Activated gamma-delta T cell (primary cell): ENCODE measurements around the gene CCDC97.
"Not testable (repeated sequence)": the region's sequence is repeated elsewhere in the genome, so short reads cannot be mapped to it uniquely, and the experiment has no call there.

Source experiments
- DNase-seq: peaks from one replicate; lab custom pipeline; 2025; lab: John Stamatoyannopoulos, UW

Gene CCDC97

DNA sequence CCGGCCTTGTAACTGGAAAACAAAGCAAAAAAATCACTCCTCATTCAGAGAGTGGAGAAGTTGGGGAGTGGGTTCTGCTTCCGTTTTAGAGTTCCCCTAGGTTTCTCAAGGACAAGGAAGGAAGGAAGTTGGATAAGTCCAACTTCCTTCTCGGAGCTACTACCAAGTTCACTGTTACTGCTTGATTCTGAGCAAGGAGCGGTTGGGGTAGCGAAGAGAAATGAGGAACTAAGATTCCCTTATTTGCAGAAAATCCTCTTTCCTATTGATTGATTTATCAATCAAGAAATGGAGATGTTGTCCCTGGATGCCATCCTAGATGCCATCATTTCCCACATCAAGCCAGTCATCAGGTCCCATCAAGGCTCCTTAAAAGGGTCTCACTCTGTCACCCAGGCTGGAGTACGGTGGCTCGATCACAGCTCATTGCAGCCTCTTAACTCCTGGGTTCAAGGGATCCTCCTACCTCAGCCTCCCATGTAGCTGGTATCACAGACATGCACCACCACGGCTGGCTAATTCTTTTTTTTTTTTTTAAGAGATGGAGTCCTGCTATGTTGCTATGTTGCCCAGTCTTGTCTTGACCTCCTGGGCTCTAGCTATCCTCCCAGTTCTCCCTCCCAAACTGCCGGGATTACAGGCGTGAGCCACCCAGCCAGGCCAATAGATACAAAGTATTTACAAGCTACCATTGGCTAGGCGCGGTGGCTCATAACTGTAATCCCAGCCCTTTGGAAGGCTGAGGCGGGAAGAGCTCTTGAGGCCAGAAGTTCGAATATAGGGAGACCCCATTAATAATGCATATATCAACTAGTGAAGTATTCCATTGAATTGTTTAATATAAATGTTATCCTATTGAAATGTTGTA is 54.8 kb downstream of the CCDC97 start:
- no peak for DNase-seq

DNA sequence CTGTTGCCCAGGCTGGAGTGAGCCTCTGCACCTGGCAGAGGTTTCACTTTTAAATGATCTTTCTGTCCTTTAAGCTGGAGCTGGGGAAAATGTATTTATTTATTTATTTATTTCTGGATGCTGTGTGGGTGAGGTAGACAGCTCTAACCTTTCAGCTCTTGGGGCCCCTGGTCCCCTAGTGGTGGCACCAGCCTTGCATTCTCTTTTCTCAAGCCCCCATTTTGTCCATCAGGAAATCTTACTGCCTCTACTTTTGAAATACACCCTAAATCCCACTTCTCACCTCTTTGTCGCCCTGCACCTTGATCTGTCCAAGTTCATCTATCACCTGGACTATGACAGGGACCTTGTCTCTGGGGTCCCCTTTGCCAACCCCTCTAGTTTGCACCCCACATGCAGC is 56.1 kb downstream of the CCDC97 start:
- no peak for DNase-seq

DNA sequence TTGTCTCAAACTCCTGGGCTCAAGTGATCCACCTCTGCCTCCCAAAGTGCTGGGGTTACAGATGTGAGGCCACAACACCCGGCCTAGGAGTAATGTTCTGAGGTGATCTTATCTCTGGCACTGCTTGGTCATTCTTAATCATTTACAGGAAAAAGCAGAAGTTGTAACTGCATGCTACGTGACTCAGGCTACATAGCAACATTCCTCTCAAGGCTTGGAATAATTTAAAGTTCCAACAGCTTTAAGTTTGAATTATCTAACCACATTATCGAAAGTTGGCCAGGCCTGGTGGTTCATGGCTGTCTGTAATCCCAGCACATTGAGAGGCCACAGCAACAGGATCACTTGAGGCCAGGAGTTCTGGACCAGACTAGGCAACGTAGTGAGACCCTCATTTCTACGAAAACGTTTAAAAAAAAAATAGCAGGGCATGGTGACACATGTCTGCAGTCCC is 57.9 kb downstream of the CCDC97 start:
- DNase-seq = no peak

DNA sequence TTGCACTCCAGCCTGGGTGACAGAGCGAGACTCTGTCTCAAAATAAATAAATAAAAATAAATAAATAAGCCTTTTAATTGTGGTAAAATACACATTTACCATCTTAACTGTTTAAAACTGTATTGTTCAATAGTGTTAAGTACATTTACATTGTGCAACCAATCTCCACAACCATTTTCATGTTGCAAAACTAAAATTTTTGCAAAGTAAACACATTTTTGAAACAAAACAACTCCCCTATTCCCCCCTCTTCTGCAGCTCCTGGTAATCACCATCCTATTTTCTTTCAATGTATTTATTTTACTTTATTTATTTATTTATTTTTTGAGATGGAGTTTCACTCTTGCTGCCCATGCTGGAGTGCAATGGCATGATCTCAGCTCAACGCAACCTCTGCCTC is 59.8 kb downstream of the CCDC97 start:
- DNase-seq = no peak

DNA sequence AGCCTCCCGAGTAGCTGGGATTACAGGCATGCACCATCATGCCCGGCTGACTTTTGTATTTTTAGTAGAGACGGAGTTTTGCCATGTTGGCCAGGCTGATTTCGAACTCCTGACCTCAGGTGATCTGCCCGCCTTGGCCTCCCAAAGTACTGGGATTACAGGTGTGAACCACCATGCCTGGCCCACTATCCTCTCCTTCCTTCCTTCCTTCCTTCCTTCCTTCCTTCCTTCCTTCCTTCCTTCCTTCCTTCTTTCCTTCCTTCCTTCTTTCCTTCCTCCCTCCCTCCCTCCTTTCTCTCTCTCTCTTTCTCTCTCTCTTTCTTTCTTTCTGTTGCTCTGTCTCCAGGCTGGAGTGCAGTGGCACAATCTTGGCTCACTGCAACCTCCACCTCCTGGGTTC is 61.1 kb downstream of the CCDC97 start:
- DNase-seq = not testable (repeated sequence)

DNA sequence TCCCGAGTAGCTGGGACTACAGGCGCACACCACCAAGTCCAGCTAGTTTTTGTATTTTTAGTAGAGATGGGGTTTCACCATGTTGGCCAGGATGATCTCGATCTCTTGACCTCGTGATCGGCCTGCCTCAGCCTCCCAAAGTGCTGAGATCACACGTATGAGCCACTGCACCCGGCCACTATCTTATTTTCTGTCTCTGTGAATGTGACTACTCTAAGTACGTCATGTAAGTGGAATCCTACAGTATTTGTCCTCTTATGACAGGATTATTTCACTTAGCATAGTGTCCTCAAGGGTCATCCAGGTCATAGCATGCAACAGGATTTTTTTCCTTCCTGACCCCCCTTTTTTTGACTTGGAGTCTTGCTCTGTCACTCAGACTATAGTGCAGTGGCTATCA is 61.6 kb downstream of the CCDC97 start:
- no peak for DNase-seq

DNA sequence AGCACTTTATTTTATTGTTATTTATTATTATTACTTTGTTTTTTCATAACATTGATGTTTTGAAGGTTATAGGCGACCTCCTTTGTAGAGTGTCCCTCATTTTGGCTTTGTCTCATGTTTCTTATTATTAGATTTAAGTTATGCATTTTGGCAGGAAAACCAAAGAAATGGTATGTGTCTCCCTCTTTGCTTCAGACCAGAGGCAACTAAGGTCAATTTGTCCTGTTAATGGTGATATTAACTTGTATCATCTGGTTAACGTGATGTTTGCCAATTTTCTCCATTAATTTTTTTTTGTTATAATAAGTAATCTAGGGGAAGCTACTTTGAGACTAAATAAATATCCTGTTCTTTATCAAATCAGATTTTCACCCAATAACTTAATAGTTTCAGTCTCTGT is 62.5 kb downstream of the CCDC97 start:
- DNase-seq = no peak

DNA sequence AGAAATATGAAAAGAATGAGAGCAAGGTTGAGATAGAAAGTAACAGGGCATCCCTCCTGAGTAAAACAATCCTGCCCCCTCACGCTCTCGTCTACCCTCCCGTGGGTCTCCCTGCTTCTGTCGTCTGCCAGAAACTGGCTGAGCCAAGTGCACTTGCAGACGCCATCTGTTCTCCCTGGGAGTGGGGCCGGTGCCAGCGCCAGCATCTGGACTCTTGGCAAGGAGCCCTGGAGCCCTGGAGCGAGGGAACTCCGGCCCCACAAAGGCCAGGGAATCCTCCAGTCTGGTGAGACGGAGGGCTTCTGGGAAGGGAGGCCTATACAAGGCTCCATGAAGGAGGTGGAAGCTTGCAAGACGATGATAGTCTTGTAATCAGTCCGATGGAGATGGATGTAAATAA is 64.0 kb downstream of the CCDC97 start:
- no peak for DNase-seq
